Testis (tissue), 3 donors: Measurements from ENCODE around the gene LZTFL1. TPM values are rescaled to one million over a fixed set of nuclear protein-coding genes. Genes with fewer than 3 reads are reported as not detected.

Experiments used
- DNase-seq: peaks from one replicate; pipeline ENCODE4 v3.0.0-alpha.2; 2019
- H3K27ac ChIP-seq, 2 donors: fragments of 200-600 bp; sonication (generic); one replicate each; pipeline ENCODE4 v1.5.1; 2019
- H3K27me3 ChIP-seq: fragments of 200-600 bp; sonication (generic); one replicate; pipeline ENCODE4 v1.5.1; 2019
- H3K36me3 ChIP-seq: fragments of 200-600 bp; sonication (generic); one replicate; pipeline ENCODE4 v1.5.1; 2017; ENCODE audit warnings: low read depth; ENCODE audit errors: missing control alignments
- H3K4me1 ChIP-seq: fragments of 200-600 bp; sonication (generic); one replicate; pipeline ENCODE4 v1.5.1; 2019
- H3K4me3 ChIP-seq, 2 donors: fragments of 200-600 bp; sonication (generic); one replicate each; pipeline ENCODE4 v1.5.1; 2017 to 2019
- H3K9me3 ChIP-seq: fragments of 200-600 bp; sonication (generic); one replicate; pipeline ENCODE4 v1.5.1; 2017
- CTCF ChIP-seq, 3 experiments: fragments of 450-650 bp in 2 of 3; fragments of 200-600 bp in 1 of 3; sonication (generic) in 1 of 3; IDR thresholded peaks; one replicate each; pipeline ENCODE4 v1.5.1; 2016 to 2019; ENCODE audit warnings: antibody characterized with exemption in 3 of 3, mild to moderate bottlenecking in 2 of 3, moderate library complexity in 1 of 3
- POLR2A ChIP-seq: fragments of 450-650 bp; IDR thresholded peaks from one replicate; pipeline ENCODE4 v1.6.1; 2017; ENCODE audit warnings: antibody characterized with exemption, mild to moderate bottlenecking, moderate library complexity
- WGBS, 2 donors: methylation state at CpG; one replicate each; pipeline ENCODE4 v1.1.5; 2018; 5-methylcytosine and 5-hydroxymethylcytosine counted together
- intact Hi-C: fragments of 100-400 bp; cut with DNase I; formaldehyde crosslinking; loops from one replicate; pipeline ENCODE4 v1.15.1; 2023; ENCODE audit warnings: low total_unique reads
- polyA plus RNA-seq: library from polyadenylated mRNA; stranded (reverse); fragments of 350-450 nt; fragmentation: Illumina TruSeq; extraction: RNeasy Lipid Tissue Mini Kit (QIAGEN cat#74804); gene quantifications from one replicate; pipeline ENCODE4 v1.2.3, GENCODE V29; 2014; ENCODE audit warnings: low read depth, low replicate concordance; ENCODE audit not compliant: insufficient read depth
- total RNA-seq, 2 donors: library from RNA; depleted of rRNA; stranded (reverse); fragments of >200 nt; gene quantifications; one replicate each; pipeline ENCODE4 v1.2.3, GENCODE V29; 2016

LZTFL1 gene
- total and polyA plus RNA-seq, 3 donors from 2014 or later = 55.6 to 156 (median 66.4) TPM

GRCh38 chr3:45776301-45776595 lies 65.7 kb downstream of the LZTFL1 start:
- no peaks in the 10 kb centered on the region for H3K27me3 ChIP-seq
- no peak for TF ChIP-seq POLR2A
- TF ChIP-seq CTCF (IDR thresholded peaks at IDR 0.05) = no peak
- no peak overlapping the region for H3K27ac ChIP-seq
- intact Hi-C loops = no loop called here
- DNase-seq = no peak
- WGBS, 2 donors = 46 to 67% methylated on average over 3 of the region's 3 CpGs
- H3K36me3 ChIP-seq = no peaks in the 10 kb centered on the region
- H3K9me3 ChIP-seq = no peaks in the 10 kb centered on the region
- H3K4me1 ChIP-seq = no peaks in the 10 kb centered on the region
- H3K4me3 ChIP-seq = no peak overlapping the region

GRCh38 chr3:45775571-45776300 lies 66.2 kb downstream of the LZTFL1 start:
- no peak overlapping the region for H3K4me3 ChIP-seq
- no peaks in the 10 kb centered on the region for H3K9me3 ChIP-seq
- H3K27me3 ChIP-seq = no peaks in the 10 kb centered on the region
- no peaks in the 10 kb centered on the region for H3K4me1 ChIP-seq
- TF ChIP-seq POLR2A (no peak), CTCF (IDR thresholded peaks at IDR 0.05) (no peak)
- intact Hi-C loops = no loop called here
- no peak for DNase-seq
- no peaks in the 10 kb centered on the region for H3K36me3 ChIP-seq
- 72 to 84% methylated on average over 15 to 17 of the region's 17 CpGs for WGBS, 2 donors
- H3K27ac ChIP-seq = no peak overlapping the region

- 80 to 90% methylated on average over 8 of the region's 8 CpGs for WGBS, 2 donors
- Histone ChIP-seq H3K27me3 (no peaks in the 10 kb centered on the region), H3K4me3 (no peak overlapping the region), H3K9me3 (no peaks in the 10 kb centered on the region), H3K27ac (no peak overlapping the region), H3K36me3 (no peaks in the 10 kb centered on the region), H3K4me1 (no peaks in the 10 kb centered on the region)
- TF ChIP-seq CTCF (IDR thresholded peaks at IDR 0.05) = no peak
- peak; percentile 1 for DNase-seq
- intact Hi-C loops = no loop called here
These were observed 67.1 kb downstream of the LZTFL1 start for GRCh38 chr3:45774581-45775521.

GRCh38 chr3:45773714-45774449 lies 68.0 kb downstream of the LZTFL1 start:
- DNase-seq = no peak
- intact Hi-C loops = no loop called here
- no peaks in the 10 kb centered on the region for H3K4me1 ChIP-seq
- no peak overlapping the region for H3K27ac ChIP-seq
- no peak overlapping the region for H3K4me3 ChIP-seq
- 74 to 84% methylated on average over 7 of the region's 7 CpGs for WGBS, 2 donors
- no peaks in the 10 kb centered on the region for H3K36me3 ChIP-seq
- TF ChIP-seq POLR2A (no peak), CTCF (IDR thresholded peaks at IDR 0.05) (no peak)
- H3K9me3 ChIP-seq = no peaks in the 10 kb centered on the region
- H3K27me3 ChIP-seq = no peaks in the 10 kb centered on the region

Other genes with a start within 250 kb of the LZTFL1 start
- gene LIMD1, start 247.4 kb downstream of the LZTFL1 start, total RNA-seq = 10 to 100 TPM; 22.9 to 38.4 TPM
- gene LIMD1, start 247.4 kb downstream of the LZTFL1 start, polyA plus RNA-seq = 9.7 TPM
- gene SACM1L, start 152.7 kb downstream of the LZTFL1 start, total RNA-seq = 10 to 100 TPM; 48.3 to 60.1 TPM
- 25.9 TPM for gene SACM1L, start 152.7 kb downstream of the LZTFL1 start, polyA plus RNA-seq
- 1 to 10 TPM in 1 of 2 donors, under 1 TPM in 1; 0.87 to 2.3 TPM for gene SLC6A20, start 45.6 kb downstream of the LZTFL1 start, total RNA-seq
- 2.3 TPM for gene SLC6A20, start 45.6 kb downstream of the LZTFL1 start, polyA plus RNA-seq
- under 1 TPM in 1 of 2 donors, not detected in 1; 0.19 TPM for gene CCR9, start 44.4 kb upstream of the LZTFL1 start, total RNA-seq
- gene CCR9, start 44.4 kb upstream of the LZTFL1 start, polyA plus RNA-seq = 0.25 TPM
- under 1 TPM; 0.16 to 0.62 TPM for gene CXCR6, start 101.3 kb upstream of the LZTFL1 start, total RNA-seq
- 2.1 TPM for gene CXCR6, start 101.3 kb upstream of the LZTFL1 start, polyA plus RNA-seq
- 10 to 100 TPM; 21.7 to 24.2 TPM for gene FYCO1, start 153.7 kb upstream of the LZTFL1 start, total RNA-seq
- gene FYCO1, start 153.7 kb upstream of the LZTFL1 start, polyA plus RNA-seq = 12.8 TPM
- under 1 TPM; 0.06 to 0.16 TPM for gene XCR1, start 185.4 kb upstream of the LZTFL1 start, total RNA-seq
- gene XCR1, start 185.4 kb upstream of the LZTFL1 start, polyA plus RNA-seq = 0.34 TPM